Activated naive CD4-positive, alpha-beta T cell treated with anti-CD3 and anti-CD28 coated beads, Interleukin-2, amount 10 ng/mL, durations not matched to agents 7 days and 5 days (primary cell): ENCODE measurements around the gene IMP4.
"Not testable (repeated sequence)": the region's sequence is repeated elsewhere in the genome, so short reads cannot be mapped to it uniquely, and the experiment has no call there.

Experiments
- CTCF ChIA-PET: fragments of 350-600 bp; sonication (Branson Sonifier 250); formaldehyde crosslinking; loops from one replicate; lab custom pipeline; 2021; ENCODE audit warnings: antibody characterized with exemption; lab: Charles Lee
- DNase-seq: peaks from one replicate; pipeline ENCODE4 v3.0.0-alpha.2; 2020
- H3K27ac Mint-ChIP-seq: one replicate; pipeline ENCODE4 v1.8.0; 2021; ENCODE audit warnings: mild to moderate bottlenecking, moderate library complexity, mixed read lengths
- H3K27me3 Mint-ChIP-seq: one replicate; pipeline ENCODE4 v1.8.0; 2021; ENCODE audit warnings: mild to moderate bottlenecking, mixed read lengths
- H3K36me3 Mint-ChIP-seq: one replicate; pipeline ENCODE4 v1.8.0; 2021; ENCODE audit warnings: mixed read lengths
- H3K4me1 Mint-ChIP-seq: one replicate; pipeline ENCODE4 v1.8.0; 2021; ENCODE audit warnings: mixed read lengths
- H3K4me3 Mint-ChIP-seq: one replicate; pipeline ENCODE4 v1.8.0; 2021; ENCODE audit warnings: mild to moderate bottlenecking, moderate library complexity, mixed read lengths
- H3K9me3 Mint-ChIP-seq: one replicate; pipeline ENCODE4 v1.8.0; 2021; ENCODE audit warnings: mixed read lengths

Gene IMP4

GRCh38 chr2:130327703-130328527 is 14.8 kb upstream of the IMP4 start:
- CTCF ChIA-PET, result interaction anchor here (1.4 kb wide), 1 partner anchor 172 kb away, joined by 4 read pairs; no protein-coding TSS in a partner anchor
- no peak overlapping the region for H3K27ac Mint-ChIP-seq
- H3K4me3 Mint-ChIP-seq, result no peak overlapping the region
- H3K9me3 Mint-ChIP-seq, result no peaks in the 10 kb centered on the region
- no peak for DNase-seq
- peaks cover 52% of the 10 kb centered on the region for H3K27me3 Mint-ChIP-seq
- H3K4me1 Mint-ChIP-seq, result peaks cover 4% of the 10 kb centered on the region
- no peaks in the 10 kb centered on the region for H3K36me3 Mint-ChIP-seq

- Mint-ChIP-seq H3K4me1 (peaks cover 4% of the 10 kb centered on the region), H3K4me3 (no peak overlapping the region), H3K9me3 (no peaks in the 10 kb centered on the region), H3K36me3 (no peaks in the 10 kb centered on the region), H3K27ac (no peak overlapping the region), H3K27me3 (peaks cover 44% of the 10 kb centered on the region)
- CTCF ChIA-PET, result interaction anchor here (1.4 kb wide), 1 partner anchor 173 kb away, joined by 4 read pairs; no protein-coding TSS in a partner anchor
- no peak for DNase-seq
Observed at GRCh38 chr2:130328710-130329109, 14.0 kb upstream of the IMP4 start.

DNA sequence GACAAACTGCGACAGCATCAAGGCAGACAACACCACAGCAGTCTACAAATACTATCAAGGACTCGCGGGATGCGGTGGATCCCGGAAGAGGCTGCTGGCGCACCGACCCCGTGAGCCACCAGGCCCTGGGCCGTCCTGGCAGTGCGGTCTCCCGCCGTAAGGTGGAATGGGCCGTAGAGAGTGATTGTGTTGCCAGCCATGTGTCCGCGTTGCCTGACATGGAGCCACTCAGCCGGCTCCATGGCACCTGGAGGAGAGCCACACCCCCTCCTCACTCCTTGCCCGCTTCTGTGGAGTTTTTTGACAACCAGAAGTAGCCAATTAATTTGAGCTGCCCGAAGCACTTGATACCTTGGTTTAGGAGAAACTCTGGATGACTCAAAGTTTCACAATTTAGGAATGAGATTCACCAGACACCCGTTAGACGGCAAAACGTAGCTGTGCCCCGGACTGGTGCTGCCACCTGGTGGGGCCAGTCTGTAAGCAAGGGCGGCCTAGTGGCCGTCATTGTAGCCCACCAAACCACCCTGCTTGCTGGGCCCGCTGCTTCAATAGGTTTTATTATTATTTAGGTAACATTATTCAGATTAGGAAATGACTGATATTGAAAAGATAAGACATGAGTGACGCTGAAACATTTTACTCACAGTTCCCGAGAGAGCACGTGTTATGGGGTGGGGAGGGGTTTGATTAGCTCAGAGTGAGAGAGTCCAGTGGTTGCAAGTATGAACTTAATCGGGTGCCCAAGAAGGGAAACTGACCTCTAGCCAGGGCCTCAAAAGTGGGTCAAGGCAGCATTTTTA is 10.2 kb upstream of the IMP4 start:
- CTCF ChIA-PET, result interaction anchor here (0.6 to 2.9 kb wide), 7 partner anchors 9 to 178 kb away, joined by 3 to 21 read pairs (median 3); partner anchors contain the start of gene IMP4
- no peaks in the 10 kb centered on the region for H3K36me3 Mint-ChIP-seq
- peaks cover 35% of the 10 kb centered on the region for H3K27me3 Mint-ChIP-seq
- H3K4me3 Mint-ChIP-seq, result no peak overlapping the region
- H3K4me1 Mint-ChIP-seq, result peaks cover 7% of the 10 kb centered on the region
- no peaks in the 10 kb centered on the region for H3K9me3 Mint-ChIP-seq
- peak; percentile 76 for DNase-seq
- H3K27ac Mint-ChIP-seq, result no peak overlapping the region

GRCh38 chr2:130333253-130333652 is 9.4 kb upstream of the IMP4 start:
- not testable (repeated sequence) for H3K27ac Mint-ChIP-seq, DNase-seq, H3K4me3 Mint-ChIP-seq, H3K4me1 Mint-ChIP-seq, H3K36me3 Mint-ChIP-seq, H3K9me3 Mint-ChIP-seq
- peaks cover 31% of the 10 kb centered on the region for H3K27me3 Mint-ChIP-seq
- CTCF ChIA-PET, result interaction anchor here (0.6 to 2.9 kb wide), 7 partner anchors 8 to 179 kb away, joined by 3 to 21 read pairs (median 3); partner anchors contain the start of gene IMP4

DNA sequence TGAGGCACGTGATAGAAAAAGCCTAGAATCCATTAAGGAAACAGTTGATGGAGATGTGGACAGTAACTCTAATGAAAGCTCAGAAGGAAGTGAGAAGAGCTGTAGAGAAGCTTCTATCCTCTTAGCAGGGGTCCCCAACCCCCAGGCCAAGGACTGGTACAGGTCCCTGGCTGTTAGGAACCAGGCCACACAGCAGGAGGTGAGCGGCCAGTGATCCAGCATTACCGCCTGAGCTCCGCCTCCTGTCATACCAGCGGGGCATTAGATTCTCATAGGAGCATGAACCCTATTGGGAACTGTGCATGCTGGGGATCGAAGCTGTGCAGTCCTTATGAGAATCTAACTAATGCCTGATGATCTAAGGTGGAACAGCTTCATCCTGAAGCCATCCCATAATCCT is 8.7 kb upstream of the IMP4 start:
- Mint-ChIP-seq H3K27me3 (peaks cover 26% of the 10 kb centered on the region), H3K27ac (no peak overlapping the region), H3K9me3 (no peaks in the 10 kb centered on the region), H3K36me3 (peaks cover 4% of the 10 kb centered on the region), H3K4me3 (no peak overlapping the region), H3K4me1 (peaks cover 7% of the 10 kb centered on the region)
- CTCF ChIA-PET, result interaction anchor here (1.2 kb wide), 1 partner anchor 20 kb away, joined by 4 read pairs; no protein-coding TSS in a partner anchor
- no peak for DNase-seq

- DNase-seq, result no peak
- Mint-ChIP-seq H3K27ac (no peak overlapping the region), H3K9me3 (no peaks in the 10 kb centered on the region), H3K36me3 (peaks cover 13% of the 10 kb centered on the region), H3K27me3 (peaks cover 26% of the 10 kb centered on the region), H3K4me1 (peaks cover 12% of the 10 kb centered on the region), H3K4me3 (no peak overlapping the region)
- CTCF ChIA-PET, result interaction anchor here (0.6 to 1.1 kb wide), 3 partner anchors 38 to 166 kb away, joined by 3 to 4 read pairs (median 3); no protein-coding TSS in a partner anchor
Observed at GRCh38 chr2:130335226-130335625, 7.5 kb upstream of the IMP4 start.

DNA sequence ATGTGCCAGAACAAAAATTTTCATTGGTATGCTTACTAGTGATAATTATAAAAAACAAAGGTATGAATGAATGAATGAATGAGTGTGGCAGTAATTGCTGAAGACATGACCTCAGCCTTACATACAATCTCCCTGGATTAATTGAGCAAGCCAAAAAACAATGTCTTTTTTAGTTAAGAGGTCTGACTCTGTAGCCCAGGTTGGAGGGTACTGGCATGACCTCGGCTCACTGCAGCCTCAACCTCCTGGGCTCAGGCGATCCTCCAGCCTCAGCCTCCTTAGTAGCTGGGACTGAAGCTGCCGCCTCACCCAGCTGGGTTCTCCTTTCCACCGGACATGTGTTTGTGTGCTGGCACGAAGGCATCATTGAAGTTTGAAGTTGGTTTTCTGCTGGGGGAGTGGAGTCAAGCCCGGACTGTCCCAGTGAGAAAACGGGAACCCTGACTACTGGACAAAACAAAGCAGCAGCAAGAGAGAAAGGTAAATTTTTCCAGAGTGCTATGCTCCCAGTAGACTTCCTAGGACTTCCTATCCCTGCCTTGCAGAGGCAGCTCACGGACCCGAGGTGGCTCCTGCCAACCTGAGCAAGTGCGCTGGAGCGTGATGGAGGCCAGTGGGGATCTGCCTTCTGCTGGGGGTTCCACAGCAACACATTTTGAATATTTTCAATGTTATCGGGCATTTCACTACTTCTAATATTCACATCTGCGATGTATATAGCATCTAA is 6.4 kb upstream of the IMP4 start:
- H3K9me3 Mint-ChIP-seq, result no peaks in the 10 kb centered on the region
- CTCF ChIA-PET, result no interaction called here
- H3K27me3 Mint-ChIP-seq, result peaks cover 15% of the 10 kb centered on the region
- no peak overlapping the region for H3K27ac Mint-ChIP-seq
- peaks cover 20% of the 10 kb centered on the region for H3K4me1 Mint-ChIP-seq
- DNase-seq, result no peak
- H3K36me3 Mint-ChIP-seq, result peaks cover 19% of the 10 kb centered on the region
- no peak overlapping the region for H3K4me3 Mint-ChIP-seq

GRCh38 chr2:130336877-130337734 is 5.6 kb upstream of the IMP4 start:
- Mint-ChIP-seq H3K27ac (peak overlapping the region; percentile 62), H3K4me1 (peaks cover 25% of the 10 kb centered on the region), H3K9me3 (no peaks in the 10 kb centered on the region), H3K27me3 (peaks cover 7% of the 10 kb centered on the region), H3K4me3 (peak overlapping the region; percentile 29), H3K36me3 (peaks cover 22% of the 10 kb centered on the region)
- CTCF ChIA-PET, result no interaction called here
- peak; percentile 66 for DNase-seq

DNA sequence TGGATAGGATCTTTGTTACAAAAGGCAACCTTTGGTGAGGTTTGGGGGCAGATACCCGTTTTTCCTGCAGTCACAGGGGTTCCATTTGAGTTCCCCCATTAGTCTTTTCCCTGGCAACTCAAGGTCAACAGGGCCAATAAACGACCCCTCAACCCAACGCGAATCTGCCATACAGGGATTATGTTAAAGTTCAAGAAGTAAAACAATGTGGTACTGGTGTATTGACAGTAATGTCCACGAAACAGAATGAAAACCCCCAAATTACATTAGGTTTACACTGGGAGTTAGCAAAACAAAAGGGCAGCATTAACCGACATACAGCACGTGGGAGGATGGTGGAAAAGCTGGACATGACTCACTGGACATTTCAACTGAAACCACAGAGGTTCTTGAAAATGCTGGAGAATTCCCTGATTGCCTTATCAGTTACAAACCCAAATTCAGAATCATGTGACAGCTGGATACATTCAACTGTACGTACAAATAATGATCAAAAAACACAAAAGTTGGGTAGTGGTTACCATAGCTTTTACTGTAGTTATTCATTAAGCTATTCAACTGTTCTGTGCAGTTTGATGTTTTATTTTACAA is 4.9 kb upstream of the IMP4 start:
- no peaks in the 10 kb centered on the region for H3K9me3 Mint-ChIP-seq
- no peak overlapping the region for H3K27ac Mint-ChIP-seq
- H3K27me3 Mint-ChIP-seq, result no peaks in the 10 kb centered on the region
- no peak for DNase-seq
- no peak overlapping the region for H3K4me3 Mint-ChIP-seq
- CTCF ChIA-PET, result no interaction called here
- peaks cover 23% of the 10 kb centered on the region for H3K4me1 Mint-ChIP-seq
- H3K36me3 Mint-ChIP-seq, result peaks cover 22% of the 10 kb centered on the region

GRCh38 chr2:130338793-130339345 is 3.8 kb upstream of the IMP4 start:
- no peak for DNase-seq
- Mint-ChIP-seq H3K4me1 (peaks cover 31% of the 10 kb centered on the region), H3K27me3 (no peaks in the 10 kb centered on the region), H3K36me3 (peaks cover 22% of the 10 kb centered on the region), H3K9me3 (no peaks in the 10 kb centered on the region), H3K27ac (no peak overlapping the region), H3K4me3 (no peak overlapping the region)
- CTCF ChIA-PET, result no interaction called here

DNA sequence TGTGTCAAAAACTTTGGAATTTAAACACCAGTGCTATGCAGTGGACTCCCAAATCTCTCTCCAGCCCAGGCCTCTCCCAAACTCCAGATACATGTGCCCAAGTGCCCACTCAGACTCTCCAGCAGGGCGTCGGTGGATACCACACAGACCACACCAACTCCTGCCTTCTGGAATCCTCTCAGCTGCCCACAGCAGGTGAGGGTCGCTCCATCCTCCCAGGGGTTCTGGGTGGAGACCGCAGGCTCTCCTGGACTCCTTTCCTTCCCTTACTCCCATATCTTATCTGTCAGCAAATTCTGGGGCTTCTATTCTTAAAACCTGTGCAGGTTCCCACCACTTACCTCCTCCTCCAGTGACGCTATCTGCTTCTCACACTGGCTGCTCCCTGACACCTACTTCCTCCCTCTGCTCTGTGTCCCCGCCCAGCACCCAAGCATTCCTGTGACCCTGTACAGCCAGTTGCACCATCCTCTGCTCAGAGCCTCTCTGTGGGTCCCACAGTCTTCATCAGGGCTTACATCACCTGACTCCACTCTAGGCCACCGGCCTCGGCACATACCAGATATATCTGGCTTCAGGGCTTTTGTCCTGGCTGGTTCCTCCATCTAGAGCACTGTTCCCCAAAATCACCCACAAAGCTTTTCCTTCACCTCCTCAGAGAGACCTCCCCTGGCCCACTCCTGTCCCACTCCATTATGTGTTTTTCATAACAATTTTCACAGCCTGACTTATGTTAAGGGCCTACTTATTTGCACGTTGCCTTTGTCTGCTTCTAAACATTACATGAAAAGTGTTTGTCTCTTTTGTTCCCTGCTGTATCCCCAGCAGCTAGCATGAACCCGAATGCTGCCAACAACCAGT is 2.6 kb upstream of the IMP4 start:
- CTCF ChIA-PET, result interaction anchor here (3.0 kb wide), 1 partner anchor 8 kb away, joined by 21 read pairs; no protein-coding TSS in a partner anchor
- peaks cover 30% of the 10 kb centered on the region for H3K36me3 Mint-ChIP-seq
- H3K4me1 Mint-ChIP-seq, result peaks cover 39% of the 10 kb centered on the region
- no peaks in the 10 kb centered on the region for H3K9me3 Mint-ChIP-seq
- peak overlapping the region; percentile 4 for H3K4me3 Mint-ChIP-seq
- H3K27me3 Mint-ChIP-seq, result no peaks in the 10 kb centered on the region
- peak overlapping the region; percentile 21 for H3K27ac Mint-ChIP-seq
- DNase-seq, result no peak

DNA sequence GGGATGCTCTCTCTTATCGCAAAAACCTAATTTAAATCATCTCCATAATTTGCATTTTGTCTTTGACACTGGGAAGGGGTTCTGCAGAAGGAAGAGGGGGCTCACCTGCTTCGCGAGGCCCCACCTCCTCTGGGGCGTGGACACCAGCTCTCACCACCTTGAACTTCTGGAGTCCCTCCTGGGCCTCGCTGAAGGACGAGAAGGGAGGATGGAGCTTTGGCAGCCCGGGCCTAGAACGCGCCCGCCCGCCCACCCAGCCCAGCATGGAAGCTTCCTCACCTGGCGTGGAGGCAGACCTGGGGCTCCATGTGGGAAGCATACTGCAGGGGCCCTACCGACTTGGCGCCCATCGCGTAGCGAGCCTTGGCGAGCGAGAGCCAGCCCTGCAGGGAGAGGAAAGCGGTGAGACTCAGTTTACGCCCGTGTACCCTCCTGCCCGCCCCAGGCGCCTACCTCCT is 1.1 kb upstream of the IMP4 start:
- peaks cover 43% of the 10 kb centered on the region for H3K36me3 Mint-ChIP-seq
- H3K27me3 Mint-ChIP-seq, result no peaks in the 10 kb centered on the region
- peak overlapping the region; percentile 98 for H3K27ac Mint-ChIP-seq
- peak; percentile 49 for DNase-seq
- CTCF ChIA-PET, result interaction anchor here (0.9 to 3.0 kb wide), 4 partner anchors 10 to 32 kb away, joined by 3 to 21 read pairs (median 10); no protein-coding TSS in a partner anchor
- H3K4me1 Mint-ChIP-seq, result peaks cover 43% of the 10 kb centered on the region
- no peaks in the 10 kb centered on the region for H3K9me3 Mint-ChIP-seq
- peak overlapping the region; percentile 100 for H3K4me3 Mint-ChIP-seq
